GM21381 (cell line): ENCODE measurements around the gene DEF6.
"Not testable (repeated sequence)": the region's sequence is repeated elsewhere in the genome, so short reads cannot be mapped to it uniquely, and the experiment has no call there.

Experiments
- ATAC-seq: cut with Tn5 transposase; IDR thresholded peaks from one replicate; pipeline ENCODE4 v1.9.1; 2021; ENCODE audit warnings: mild to moderate bottlenecking, moderate library complexity; ENCODE audit not compliant: unreplicated experiment

Gene DEF6

GRCh38 chr6:35309611-35310264 lies 12.1 kb downstream of the DEF6 start:
- no peak for ATAC-seq

GRCh38 chr6:35310265-35310831 lies 12.7 kb downstream of the DEF6 start:
- no peak for ATAC-seq

GRCh38 chr6:35311390-35312075 lies 13.9 kb downstream of the DEF6 start:
- no peak for ATAC-seq

GRCh38 chr6:35312076-35312800 lies 14.6 kb downstream of the DEF6 start:
- no peak for ATAC-seq

GRCh38 chr6:35312807-35313206 lies 15.2 kb downstream of the DEF6 start:
- ATAC-seq = no peak

GRCh38 chr6:35317483-35318195 lies 20.0 kb downstream of the DEF6 start:
- ATAC-seq = no peak

- ATAC-seq = no peak
Observed at GRCh38 chr6:35318196-35319171, 20.9 kb downstream of the DEF6 start.

- no peak for ATAC-seq
Observed at GRCh38 chr6:35319346-35320030, 21.9 kb downstream of the DEF6 start.

GRCh38 chr6:35320031-35320410 lies 22.4 kb downstream of the DEF6 start:
- ATAC-seq = no peak

- ATAC-seq = no peak
Observed at GRCh38 chr6:35321091-35321490, 23.5 kb downstream of the DEF6 start.

- ATAC-seq = no peak
Observed at GRCh38 chr6:35327349-35328027, 29.9 kb downstream of the DEF6 start.

- no peak for ATAC-seq
Observed at GRCh38 chr6:35328108-35328723, 30.6 kb downstream of the DEF6 start.

- ATAC-seq = not testable (repeated sequence)
Observed at GRCh38 chr6:35328965-35329364, 31.3 kb downstream of the DEF6 start.

GRCh38 chr6:35330541-35331119 lies 33.0 kb downstream of the DEF6 start:
- ATAC-seq = no peak

GRCh38 chr6:35332074-35332887 lies 34.7 kb downstream of the DEF6 start:
- ATAC-seq = not testable (repeated sequence)

- ATAC-seq = no peak
Observed at GRCh38 chr6:35341557-35341956, 43.9 kb downstream of the DEF6 start.
